Endothelial cell (in vitro differentiated cells): ENCODE data around the gene DCPS. TPM values are rescaled to one million over a fixed set of nuclear protein-coding genes. Genes with fewer than 3 reads are reported as not detected.
A peak's percentile ranks its signal among the peaks of the same experiment; 100 is the strongest.

Source experiments
- DNase-seq: peaks from one replicate; pipeline ENCODE4 v3.0.0; 2021; ENCODE audit warnings: low spot score
- H3K27ac Mint-ChIP-seq: one replicate; pipeline ENCODE4 v1.8.0; 2021; ENCODE audit warnings: mixed read lengths, inconsistent platforms; ENCODE audit not compliant: unreplicated experiment
- H3K27me3 Mint-ChIP-seq: one replicate; pipeline ENCODE4 v1.8.0; 2021; ENCODE audit warnings: mild to moderate bottlenecking, moderate library complexity, mixed read lengths, inconsistent platforms; ENCODE audit not compliant: unreplicated experiment
- H3K36me3 Mint-ChIP-seq: one replicate; pipeline ENCODE4 v1.8.0; 2021; ENCODE audit warnings: mild to moderate bottlenecking, low read depth, mixed read lengths, inconsistent platforms; ENCODE audit not compliant: unreplicated experiment
- H3K4me1 Mint-ChIP-seq: one replicate; pipeline ENCODE4 v1.8.0; 2021; ENCODE audit warnings: mild to moderate bottlenecking, mixed read lengths, inconsistent platforms; ENCODE audit not compliant: unreplicated experiment
- H3K4me3 Mint-ChIP-seq: one replicate; pipeline ENCODE4 v1.8.0; 2021; ENCODE audit warnings: mild to moderate bottlenecking, mixed read lengths, inconsistent platforms; ENCODE audit not compliant: unreplicated experiment
- H3K9me3 Mint-ChIP-seq: one replicate; pipeline ENCODE4 v1.8.0; 2021; ENCODE audit warnings: mixed read lengths, inconsistent platforms; ENCODE audit not compliant: unreplicated experiment
- CTCF ChIP-seq: fragments of 200-600 bp; sonication (generic); IDR thresholded peaks from one replicate; pipeline ENCODE4 v1.5.0; 2021; ENCODE audit warnings: antibody characterized with exemption; ENCODE audit not compliant: unreplicated experiment
- total RNA-seq: library from RNA; stranded (reverse); fragmentation: NEBNext Ultra II Directional; extraction: Animal tissue kit (Norgen Biotek cat#: 25700); gene quantifications from one replicate; pipeline ENCODE4 v1.2.1, GENCODE V29; 2021; ENCODE audit not compliant: unreplicated experiment

Gene DCPS
- total RNA-seq, 1 donor from 2014 or later = 11.3 TPM

GRCh38 chr11:126257764-126258163, 46.1 kb upstream of the DCPS start:
- Mint-ChIP-seq H3K4me3 (no peak overlapping the region), H3K36me3 (peaks cover 26% of the 10 kb centered on the region), H3K4me1 (no peaks in the 10 kb centered on the region), H3K27ac (no peak overlapping the region), H3K9me3 (no peaks in the 10 kb centered on the region), H3K27me3 (no peaks in the 10 kb centered on the region)
- TF ChIP-seq CTCF = no peak
- DNase-seq = no peak

GRCh38 chr11:126262216-126262615, 41.6 kb upstream of the DCPS start:
- no peak for DNase-seq
- Mint-ChIP-seq H3K27me3 (peaks cover 6% of the 10 kb centered on the region), H3K4me3 (peak overlapping the region; percentile 39), H3K4me1 (peaks cover 19% of the 10 kb centered on the region), H3K9me3 (no peaks in the 10 kb centered on the region), H3K36me3 (peaks cover 49% of the 10 kb centered on the region), H3K27ac (no peak overlapping the region)
- no peak for TF ChIP-seq CTCF

- Mint-ChIP-seq H3K4me3 (no peak overlapping the region), H3K27ac (peak overlapping the region; percentile 59), H3K4me1 (peaks cover 29% of the 10 kb centered on the region), H3K36me3 (peaks cover 55% of the 10 kb centered on the region), H3K27me3 (peaks cover 8% of the 10 kb centered on the region), H3K9me3 (no peaks in the 10 kb centered on the region)
- DNase-seq = no peak
- no peak for TF ChIP-seq CTCF
Measured at GRCh38 chr11:126263489-126263888, 40.4 kb upstream of the DCPS start.

GRCh38 chr11:126265811-126266210, 38.0 kb upstream of the DCPS start:
- DNase-seq = no peak
- Mint-ChIP-seq H3K4me1 (peaks cover 42% of the 10 kb centered on the region), H3K4me3 (peak overlapping the region; percentile 79), H3K9me3 (no peaks in the 10 kb centered on the region), H3K27me3 (peaks cover 8% of the 10 kb centered on the region), H3K36me3 (peaks cover 57% of the 10 kb centered on the region), H3K27ac (peak overlapping the region; percentile 43)
- no peak for TF ChIP-seq CTCF

GRCh38 chr11:126267650-126268049, 36.2 kb upstream of the DCPS start:
- no peak for DNase-seq
- peaks cover 10% of the 10 kb centered on the region for H3K27me3 Mint-ChIP-seq
- peak overlapping the region; percentile 99 for H3K27ac Mint-ChIP-seq
- H3K4me3 Mint-ChIP-seq = peak overlapping the region; percentile 97
- H3K9me3 Mint-ChIP-seq = no peaks in the 10 kb centered on the region
- peaks cover 54% of the 10 kb centered on the region for H3K36me3 Mint-ChIP-seq
- peaks cover 49% of the 10 kb centered on the region for H3K4me1 Mint-ChIP-seq
- no peak for TF ChIP-seq CTCF
